GM18520 (cell line): ENCODE results near the gene WNT9A.
"Not testable (repeated sequence)": the region's sequence is repeated elsewhere in the genome, so short reads cannot be mapped to it uniquely, and the experiment has no call there.

ENCODE experiments used
- ATAC-seq: cut with Tn5 transposase; IDR thresholded peaks from one replicate; pipeline ENCODE4 v1.9.1; 2021; ENCODE audit not compliant: unreplicated experiment

Gene WNT9A

DNA sequence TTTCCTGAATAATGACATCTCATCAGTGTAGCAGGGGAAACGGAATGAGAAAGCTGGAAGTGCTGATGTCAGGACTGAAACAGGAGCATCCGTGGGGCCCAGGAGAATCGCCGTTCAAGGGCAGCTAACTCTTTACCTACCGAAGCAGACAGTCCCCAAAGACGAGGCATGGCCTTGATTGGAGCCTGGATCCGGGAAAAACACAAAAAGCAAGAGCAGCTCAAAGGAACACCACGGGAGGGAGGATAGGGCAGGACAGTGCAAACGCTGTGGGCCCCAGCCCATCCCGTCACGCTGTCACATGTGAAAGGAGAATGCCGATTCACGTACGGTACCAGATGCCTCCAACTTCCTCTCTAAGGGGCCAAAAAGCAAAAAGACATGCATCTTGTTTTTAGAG lies 34.9 kb downstream of the WNT9A start:
- ATAC-seq, result no peak

DNA sequence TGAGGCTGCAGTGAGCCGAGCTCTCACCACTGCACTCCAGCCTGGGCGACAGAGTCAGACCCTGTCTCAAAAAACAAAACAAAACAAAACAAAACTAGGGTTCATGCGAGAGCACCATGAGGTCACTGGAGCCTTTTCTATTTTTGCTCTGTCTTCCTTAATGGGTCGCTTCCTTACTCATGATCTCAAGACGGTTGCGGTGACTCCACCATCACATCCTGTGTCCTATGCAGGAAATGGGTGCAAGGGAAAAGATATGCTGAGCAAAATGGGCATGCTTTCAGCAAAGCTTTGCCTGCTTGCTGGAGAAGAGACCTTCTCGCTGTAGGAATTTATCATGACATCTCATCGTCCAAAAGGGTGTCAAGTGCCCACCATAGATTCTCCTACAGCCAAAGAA lies 36.4 kb downstream of the WNT9A start:
- ATAC-seq, result no peak

DNA sequence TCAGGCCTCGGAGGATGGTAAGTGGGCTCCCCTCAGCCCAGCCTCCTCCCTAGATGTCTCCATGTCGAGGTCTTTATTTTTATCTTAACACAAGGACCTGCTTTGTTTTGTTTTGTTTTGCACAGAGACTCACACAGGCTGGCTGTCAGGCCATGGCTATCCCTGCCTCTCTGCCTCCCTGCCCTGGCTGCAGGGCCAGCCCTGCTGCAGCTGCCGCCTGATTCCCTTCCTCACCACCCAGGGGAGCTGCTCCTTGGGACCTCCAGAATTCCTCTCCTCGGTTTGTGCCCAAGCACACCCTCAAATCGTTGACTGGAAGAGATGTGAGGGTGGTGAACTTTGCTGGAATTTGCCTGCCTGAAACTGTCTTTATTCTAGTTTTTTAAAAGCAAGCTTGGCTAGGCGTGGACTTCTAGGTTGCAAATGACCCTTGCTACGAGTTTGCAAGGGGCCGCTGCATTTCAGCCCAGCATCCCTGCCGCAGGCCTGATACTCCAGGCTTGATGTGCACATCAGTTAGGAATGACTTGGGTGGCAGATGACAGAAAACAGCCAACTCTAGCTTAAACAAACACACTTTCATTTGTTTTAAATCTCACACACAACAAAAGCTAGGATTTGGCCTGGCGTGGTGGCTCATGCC lies 37.1 kb downstream of the WNT9A start:
- ATAC-seq, result no peak

DNA sequence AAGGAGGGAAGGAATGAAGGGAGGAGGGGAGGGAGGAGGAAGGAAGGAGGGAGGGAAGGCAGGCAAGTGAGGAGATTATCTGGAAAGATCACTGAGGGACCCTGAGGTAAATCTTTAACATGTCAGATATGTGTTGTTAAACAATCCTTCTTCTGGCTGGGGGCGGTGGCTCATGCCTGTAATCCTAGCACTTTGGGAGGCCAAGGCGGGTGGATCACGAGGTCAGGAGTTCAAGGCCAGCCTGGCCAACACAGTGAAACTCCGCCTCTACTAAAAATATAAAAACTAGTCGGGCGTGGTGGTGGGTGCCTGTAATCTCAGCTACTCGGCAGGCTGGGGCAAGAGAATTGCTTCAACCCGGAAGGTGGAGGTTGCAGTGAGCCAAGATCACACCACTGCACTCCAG lies 37.8 kb downstream of the WNT9A start:
- ATAC-seq, result not testable (repeated sequence)

DNA sequence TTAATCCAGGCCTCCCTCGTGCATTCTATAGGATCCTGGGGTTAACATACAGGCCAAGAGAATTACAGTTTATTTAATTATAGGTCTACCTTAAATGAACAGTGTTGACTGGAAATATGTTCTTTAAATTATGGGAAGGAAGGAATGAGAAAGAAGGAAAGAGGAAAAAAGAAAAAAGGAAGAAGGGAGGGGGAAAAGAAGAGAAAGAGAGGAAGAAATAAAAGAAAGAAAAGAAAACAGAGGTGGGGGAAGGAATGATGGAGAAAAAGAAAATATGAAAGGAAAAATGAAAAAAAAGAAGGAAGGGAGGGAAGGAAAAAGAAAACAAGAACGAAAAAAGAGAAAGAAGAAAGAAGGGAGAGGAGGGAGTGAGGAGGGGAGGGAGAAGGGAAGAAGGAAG lies 38.5 kb downstream of the WNT9A start:
- ATAC-seq, result no peak

DNA sequence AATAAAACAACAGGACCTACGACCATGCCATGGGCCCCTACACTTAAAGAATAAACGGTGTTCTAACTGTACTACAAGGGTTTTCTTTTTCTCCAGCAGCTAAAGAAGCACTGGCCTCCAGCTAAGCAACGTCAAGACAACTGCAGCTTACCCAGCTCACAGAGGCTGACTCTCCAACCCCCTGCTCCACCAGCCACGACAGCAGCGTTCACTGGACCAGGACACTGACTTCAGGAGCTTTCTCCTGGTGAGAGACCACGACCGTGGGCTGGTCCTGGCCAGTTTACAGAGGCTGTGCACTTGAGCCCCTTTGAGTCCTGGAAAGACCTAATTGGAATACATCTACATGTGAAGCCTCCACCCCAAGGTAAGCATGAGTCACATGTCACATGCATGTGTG lies 39.4 kb downstream of the WNT9A start:
- ATAC-seq, result no peak

DNA sequence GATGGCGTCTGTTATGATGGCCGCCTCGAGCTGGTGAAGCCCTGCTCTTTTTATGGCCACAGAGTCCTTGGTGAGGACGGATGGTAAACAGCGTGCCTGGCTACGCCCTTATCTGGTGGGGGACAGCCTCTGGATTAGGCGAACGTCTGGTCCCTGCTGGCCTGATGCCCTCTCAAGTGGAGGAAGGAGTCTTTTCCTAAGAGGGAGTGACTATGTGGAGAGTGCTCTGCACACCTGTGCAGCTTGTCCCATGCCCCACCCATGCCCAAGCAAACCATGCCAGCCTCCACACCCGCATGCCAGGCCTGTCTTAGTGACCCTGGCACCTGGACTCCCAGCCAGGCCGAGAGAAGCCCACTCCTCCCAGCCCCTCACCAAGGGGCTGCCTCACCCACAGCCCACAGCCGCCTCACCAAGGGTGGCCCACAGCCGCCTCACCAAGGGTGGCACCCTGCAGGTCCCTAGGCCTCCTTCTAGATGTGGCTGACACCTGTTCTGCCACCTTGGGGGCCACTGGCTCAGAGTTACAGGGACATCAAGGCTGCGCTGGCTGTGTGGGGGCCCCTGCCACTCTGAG lies 40.2 kb downstream of the WNT9A start:
- no peak for ATAC-seq

DNA sequence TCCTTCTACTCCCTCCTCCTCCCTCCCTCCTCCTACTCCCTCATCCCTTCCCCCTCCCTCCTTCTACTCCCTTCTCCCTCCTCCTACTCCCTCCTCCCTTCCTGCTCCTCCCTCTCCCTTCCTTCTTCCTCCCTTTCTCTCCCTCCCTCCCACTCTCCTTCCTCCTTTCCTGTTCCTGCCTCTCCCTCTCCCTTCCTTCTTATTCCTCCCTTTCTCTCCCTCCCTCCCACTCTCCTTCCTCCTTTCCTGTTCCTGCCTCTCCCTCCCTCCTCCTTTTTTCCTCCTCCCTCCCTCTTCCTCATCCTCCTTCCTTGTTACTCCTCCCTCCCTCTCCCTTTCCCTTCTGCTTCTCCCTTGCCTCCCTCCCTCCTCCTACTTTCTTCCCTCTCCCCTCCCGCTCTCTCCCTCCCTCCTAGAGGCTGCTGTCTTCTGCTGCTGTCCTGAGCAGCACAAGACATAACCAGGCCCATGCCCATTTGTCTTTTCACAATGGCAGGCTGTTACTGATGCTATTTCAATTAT lies 41.1 kb downstream of the WNT9A start:
- no peak for ATAC-seq

DNA sequence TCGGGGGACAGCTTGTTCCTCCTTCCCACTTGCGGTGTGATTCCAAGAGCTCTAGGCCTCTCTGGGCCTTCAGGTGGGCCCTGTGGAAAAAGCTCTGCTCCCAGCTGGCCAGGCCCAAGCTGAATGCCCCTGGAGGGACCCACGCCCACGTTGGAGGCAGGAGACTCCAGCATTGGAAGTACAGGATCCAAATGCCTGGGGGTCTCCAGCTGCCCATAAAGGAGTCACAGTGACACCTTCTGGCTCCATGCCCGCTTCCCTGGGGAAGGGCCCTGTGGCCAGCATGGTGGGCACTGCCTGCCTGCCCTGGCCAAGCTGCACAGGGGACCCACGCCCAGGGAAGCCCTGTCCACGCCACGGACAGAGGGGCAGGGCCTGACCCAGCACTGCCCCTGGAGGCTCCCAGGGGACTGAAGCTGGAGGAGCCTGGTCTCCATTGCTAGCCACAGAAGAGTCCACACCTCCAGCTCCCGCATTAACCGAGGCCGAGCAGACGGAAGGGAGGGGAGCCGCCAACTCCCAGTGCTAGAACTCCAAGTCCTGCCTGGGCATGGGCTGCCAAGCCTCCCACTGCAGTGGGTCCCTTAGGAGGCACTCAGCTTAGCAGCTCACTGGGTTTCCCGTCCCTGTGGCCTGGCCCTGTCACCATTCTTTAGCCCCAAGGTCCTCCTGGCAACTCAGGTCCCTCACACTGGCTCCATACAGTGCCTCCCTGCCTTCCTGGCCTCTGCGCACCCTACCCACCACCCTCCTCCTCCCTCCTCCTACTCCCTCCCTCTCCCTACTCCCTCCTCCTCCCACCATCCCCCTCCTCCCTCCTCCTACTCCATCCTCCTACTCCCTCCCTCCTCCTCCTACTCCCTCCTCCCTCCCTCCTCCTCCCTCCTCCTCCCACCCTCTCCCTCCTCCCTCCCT lies 41.9 kb downstream of the WNT9A start:
- no peak for ATAC-seq

DNA sequence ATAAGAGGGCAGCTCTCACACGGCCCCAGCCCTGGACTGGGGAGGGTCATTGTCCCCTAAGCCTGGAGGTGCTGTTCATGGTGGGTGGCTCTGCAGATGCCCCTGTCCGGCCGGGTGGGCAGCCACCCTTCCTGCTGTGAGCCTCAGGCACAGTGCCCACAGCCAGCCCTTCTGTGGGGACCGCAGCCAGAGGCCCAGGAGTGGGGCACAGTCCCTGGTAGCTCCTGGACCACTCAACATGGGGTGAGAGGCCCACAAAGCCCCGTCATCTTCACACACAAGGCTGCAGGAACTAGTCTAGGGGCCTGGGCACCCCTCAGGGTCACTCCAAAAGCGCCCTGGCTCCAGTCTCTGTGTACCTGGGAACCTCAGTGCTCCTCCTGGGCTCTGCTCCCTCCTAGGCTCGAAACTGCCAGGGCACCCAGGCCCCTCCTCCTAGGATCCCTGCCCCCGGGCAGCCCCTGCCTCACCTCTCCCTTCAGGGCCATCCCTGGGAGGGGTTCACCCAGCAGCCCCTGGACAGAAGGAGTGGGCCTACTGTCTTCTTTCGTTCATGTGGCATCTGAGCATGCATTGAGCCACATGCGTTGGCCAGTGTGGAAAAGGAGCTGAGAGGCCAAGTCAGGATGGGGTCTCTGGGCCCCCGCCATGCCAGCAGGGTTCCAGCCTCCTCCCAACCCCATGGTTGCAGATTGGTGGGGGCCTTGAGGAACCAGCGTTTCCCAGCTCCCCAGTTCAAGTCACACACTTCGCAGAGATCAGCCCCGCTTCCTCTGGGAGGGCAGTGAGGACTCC lies 43.0 kb downstream of the WNT9A start:
- ATAC-seq, result no peak

DNA sequence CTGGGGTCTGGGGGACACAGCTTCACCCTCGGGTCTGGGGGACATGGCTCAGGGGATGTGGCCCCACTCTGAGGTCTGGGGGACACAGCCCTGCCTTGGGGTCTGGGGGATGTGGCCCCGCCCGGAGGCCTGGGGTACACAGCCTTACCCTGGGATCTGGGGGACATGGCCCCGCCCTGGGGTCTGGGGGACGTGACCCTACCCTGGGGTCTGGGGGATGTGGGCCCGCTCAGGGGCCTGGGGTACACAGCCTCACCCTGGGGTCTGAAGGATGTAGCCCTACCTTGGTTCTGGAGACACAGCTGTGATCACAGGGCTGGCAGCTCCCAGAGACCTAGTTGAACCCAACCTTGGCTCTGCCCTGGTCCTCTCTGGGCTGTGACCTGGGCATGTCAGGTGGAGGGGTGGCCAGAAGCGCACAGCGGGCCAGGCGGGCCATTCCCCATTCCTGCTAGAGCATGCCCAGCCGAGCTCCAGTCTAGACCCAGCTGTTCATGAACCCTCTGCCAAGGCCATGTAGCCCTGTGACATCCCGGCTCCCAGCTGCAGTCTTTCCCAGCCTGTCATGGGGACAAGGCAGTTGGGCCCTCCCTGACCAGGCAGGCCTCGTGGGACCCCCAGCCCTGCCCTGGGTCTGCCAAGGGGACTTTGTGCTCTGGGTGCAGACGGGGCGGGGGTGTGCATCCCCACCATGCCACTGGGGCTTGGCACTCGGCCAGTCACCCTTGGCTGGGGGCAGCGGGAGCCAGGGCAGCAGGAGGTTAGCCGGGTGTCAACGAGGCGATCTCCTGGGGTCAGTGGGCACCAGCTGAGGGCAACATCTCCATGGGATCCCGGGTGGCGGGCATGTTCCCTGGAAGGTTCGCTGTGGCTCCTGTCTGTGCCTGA lies 43.9 kb downstream of the WNT9A start:
- ATAC-seq, result no peak

DNA sequence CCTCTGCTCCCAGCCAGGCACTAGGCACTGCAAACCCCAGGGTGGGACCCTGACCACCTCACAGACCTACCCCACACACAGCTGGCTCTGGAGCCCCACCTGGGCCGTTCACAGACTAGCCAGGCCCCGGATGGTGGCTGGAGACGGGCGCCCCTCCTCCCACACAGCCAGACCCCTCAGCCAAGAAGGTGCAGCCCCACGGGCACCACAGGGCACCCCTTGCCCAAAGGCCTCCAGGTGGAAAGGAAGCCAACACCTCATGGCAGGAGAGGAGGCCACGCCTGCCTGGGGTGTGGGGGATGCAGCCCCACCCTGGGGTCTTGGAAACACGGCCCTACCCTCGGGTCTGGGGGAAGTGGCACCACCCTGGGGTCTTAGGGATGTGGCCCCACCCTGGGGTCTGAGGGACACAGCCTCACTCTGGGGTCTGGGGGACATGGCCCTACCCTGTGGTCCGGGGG lies 44.6 kb downstream of the WNT9A start:
- no peak for ATAC-seq

DNA sequence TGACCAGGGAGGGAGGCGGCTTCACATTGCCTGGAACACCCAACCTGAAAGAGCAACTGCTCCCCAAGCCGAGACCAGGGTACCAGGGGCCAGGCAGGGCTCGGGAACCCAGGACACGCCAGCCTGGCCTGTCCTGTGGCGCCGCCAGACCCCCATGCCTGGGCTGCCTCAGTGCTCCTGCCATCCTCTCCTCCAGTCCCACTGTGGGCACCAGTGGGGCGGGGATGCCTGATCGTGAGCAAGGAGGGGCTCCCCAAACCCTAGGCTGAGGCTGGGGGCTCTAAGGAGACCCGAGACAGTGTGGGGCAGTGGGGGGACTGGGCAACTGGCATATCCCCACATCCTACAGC lies 45.1 kb downstream of the WNT9A start:
- no peak for ATAC-seq

DNA sequence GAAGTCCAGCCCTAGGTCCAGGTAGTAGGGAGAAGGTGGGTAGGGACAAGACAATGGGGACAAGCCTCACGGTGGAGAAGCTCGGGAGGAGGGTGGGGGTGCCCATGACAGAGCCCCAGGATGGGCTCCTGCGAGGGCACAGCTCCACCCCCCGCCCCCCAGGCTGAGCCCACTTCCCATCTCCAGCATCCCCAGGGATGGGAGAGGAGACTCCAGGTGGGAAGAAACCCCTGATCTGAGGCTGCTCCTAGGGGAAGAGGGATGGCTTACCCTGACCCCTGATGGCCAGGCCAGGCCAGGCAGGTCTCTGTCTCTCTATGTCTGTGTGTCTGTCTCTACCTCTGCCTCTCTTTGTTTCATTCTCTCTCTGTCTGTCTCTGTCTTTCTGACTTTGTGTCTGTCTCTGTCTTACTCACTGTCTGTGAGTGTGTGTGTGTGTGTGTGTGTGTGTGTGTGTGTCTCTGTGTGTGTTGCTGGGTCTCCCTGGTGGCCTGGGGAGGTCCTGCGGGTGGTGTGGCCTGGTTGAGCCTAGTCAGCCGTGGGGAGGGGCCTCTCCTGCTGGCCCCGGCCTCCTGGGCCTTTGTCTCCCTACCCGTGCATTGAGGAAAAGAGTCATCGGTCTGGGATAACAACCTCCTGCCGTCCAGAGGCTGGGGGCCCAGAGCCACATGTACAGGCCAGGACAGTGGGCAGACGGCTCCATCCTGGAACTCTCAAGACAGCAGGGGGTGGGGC lies 45.7 kb downstream of the WNT9A start:
- ATAC-seq, result no peak

DNA sequence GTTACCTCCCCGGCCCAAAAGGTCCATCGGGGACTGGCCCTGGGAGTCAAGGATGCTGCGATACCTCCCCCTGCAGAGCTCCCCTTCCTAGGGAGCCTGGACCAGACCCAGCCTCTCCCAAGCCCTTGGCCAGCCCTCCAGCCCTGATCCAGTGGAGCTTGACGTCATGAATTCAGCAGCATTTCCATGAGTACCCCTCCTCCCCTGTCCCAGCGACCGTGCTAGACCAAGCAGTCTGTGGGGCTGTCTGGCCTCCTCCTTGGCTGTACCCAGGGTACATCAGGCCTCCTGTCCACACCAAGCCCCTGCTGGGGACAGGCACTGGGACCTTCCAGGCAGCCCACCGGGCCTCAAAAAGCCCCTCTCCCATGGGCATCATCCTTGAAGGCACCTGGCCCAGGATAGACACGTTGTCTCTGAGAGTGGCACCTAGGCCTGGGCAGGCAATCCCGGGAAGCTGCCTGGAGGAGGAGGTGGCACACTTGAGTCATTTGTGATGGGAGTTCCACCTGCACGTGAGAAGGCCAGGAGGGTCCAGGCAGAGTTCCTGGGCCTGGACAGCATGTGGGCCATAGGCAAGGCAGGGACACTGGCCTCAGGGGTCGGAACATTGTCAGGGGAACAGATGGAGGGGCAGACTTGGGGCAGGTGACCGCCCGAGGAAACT lies 46.4 kb downstream of the WNT9A start:
- no peak for ATAC-seq

DNA sequence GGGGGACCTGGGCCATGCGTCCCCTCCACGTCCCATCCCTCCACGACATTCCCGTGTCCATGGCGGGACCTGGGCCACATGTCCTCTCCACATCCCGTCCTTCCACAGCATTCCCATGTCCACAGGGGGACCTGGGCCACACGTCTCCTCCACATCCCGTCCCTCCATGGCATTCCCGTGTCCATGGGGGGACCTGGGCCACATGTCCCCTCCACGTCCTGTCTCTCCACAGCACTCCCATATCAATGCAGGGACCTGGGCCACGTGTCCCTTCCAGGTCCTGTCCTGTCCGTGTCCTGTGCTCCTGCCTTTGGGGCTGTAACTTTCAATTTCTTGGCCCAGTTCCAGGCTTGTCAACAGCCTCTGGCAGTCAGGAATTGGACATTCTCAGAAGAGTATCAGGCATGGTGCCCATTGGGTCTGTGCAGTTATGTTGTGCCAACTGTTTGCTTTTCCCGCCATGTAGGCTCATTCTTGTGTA lies 47.1 kb downstream of the WNT9A start:
- ATAC-seq, result no peak

DNA sequence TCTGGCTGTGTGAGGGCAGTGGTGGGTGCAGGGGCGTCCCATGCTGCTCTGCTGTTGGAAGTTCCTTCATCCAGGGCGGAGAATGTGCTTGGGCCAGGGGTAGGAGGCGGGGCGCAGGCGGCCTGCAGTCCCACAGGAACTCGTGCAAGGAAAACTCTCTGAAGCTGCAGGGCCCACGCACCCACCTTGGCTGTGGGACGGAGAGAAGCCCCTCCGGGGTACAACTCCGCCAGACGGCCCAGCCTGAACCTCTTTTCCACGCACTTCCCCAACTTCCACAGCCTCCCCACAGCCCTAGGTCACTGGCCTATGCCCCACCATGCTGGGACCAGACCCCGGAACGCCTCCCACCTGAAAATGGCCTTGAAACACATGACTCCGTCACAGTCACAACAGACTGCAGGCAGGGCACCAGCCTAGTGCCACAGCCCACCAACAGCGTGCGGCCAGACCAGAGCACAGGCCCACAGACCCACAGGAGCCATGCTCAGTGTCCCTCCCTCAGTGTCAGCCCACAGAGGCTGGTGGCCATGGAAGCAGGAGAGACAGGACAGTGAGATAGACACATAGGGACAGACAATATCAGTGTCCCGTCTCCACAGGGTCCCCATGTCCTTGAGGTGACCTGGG lies 47.8 kb downstream of the WNT9A start:
- no peak for ATAC-seq

DNA sequence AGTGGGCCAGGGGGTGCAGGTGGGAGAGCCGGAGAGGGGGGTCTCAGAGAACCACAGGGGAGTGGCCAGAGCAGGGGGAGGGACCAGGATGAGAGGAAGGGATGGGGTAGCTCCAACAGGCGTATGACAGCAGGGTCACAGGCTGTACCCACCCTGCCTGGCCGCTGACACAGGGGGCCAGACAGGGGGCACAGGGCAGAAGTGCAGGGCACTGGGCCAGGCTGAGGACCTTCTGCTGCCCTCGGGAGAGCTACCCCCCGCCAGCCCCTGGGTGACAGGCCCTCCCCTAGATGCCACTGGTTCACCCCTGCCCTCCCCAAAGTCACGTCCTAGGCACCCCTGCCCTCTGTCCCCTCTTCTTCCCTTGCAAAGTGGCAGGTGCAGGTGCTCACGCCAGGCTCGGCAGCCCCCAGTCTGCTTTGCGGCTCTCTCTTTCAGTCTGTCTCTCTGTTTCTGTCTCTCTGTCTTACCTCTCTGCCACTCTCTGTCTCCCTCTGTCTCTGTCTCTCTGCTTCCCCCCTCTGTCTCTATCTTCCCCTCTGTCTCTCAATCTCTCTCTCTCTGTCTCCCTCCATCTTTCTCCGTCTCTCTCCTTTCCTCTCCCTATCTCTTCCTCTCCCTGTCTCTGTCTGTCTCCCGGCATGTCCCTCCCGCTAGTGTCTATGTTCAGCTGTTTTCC lies 48.5 kb downstream of the WNT9A start:
- no peak for ATAC-seq
